CD14-positive monocyte (primary cell): Measurements from ENCODE around the gene MTHFS. TPM values are rescaled to one million over a fixed set of nuclear protein-coding genes. Genes with fewer than 3 reads are reported as not detected.
"Not testable (repeated sequence)": the region's sequence is repeated elsewhere in the genome, so short reads cannot be mapped to it uniquely, and the experiment has no call there.

Experiments
- DNase-seq, 3 donors: peaks; one replicate each; pipeline ENCODE4 v3.0.0-alpha.2; 2011 to 2022
- H2AFZ ChIP-seq: 2 replicates; pipeline ENCODE4 v1.6.0; 2012; ENCODE audit warnings: mild to moderate bottlenecking, low read depth, low read length, inconsistent platforms; ENCODE audit not compliant: insufficient read depth, poor library complexity, severe bottlenecking
- H3K27ac ChIP-seq, 2 donors: 1 replicate in 1 of 2; 2 replicates in 1 of 2; pipeline ENCODE4 v1.5.1; 2012 to 2013; ENCODE audit warnings: low read length in 2 of 2, control low read depth in 1 of 2, inconsistent platforms in 1 of 2, low read depth in 1 of 2, mild to moderate bottlenecking in 1 of 2
- H3K27me3 ChIP-seq, 2 donors: one replicate each; pipeline versions ENCODE4 v1.6.0 to v1.6.1; 2011 to 2013; ENCODE audit warnings: low read length in 2 of 2; ENCODE audit not compliant: control insufficient read depth in 2 of 2, insufficient read depth in 2 of 2
- H3K36me3 ChIP-seq, 2 donors: replicated peaks in 1 of 2; 1 replicate in 1 of 2; 2 replicates in 1 of 2; pipeline versions ENCODE4 v1.5.1 to v1.6.1; 2012 to 2013; ENCODE audit warnings: low read length in 2 of 2, control low read depth in 1 of 2, inconsistent platforms in 1 of 2, mild to moderate bottlenecking in 1 of 2; ENCODE audit not compliant: insufficient read depth in 2 of 2, control insufficient read depth in 1 of 2
- H3K4me1 ChIP-seq, 2 donors: 1 replicate in 1 of 2; 2 replicates in 1 of 2; pipeline versions ENCODE4 v1.5.1 to v1.6.1; 2012 to 2013; ENCODE audit warnings: low read length in 2 of 2, control low read depth in 1 of 2, inconsistent platforms in 1 of 2, mild to moderate bottlenecking in 1 of 2, moderate library complexity in 1 of 2; ENCODE audit not compliant: insufficient read depth in 2 of 2, control insufficient read depth in 1 of 2
- H3K4me2 ChIP-seq: replicated peaks from 2 replicates; pipeline ENCODE3; 2012; ENCODE audit warnings: low read length, moderate library complexity, mild to moderate bottlenecking; ENCODE audit not compliant: poor library complexity, severe bottlenecking; ENCODE audit errors: extremely low read depth
- H3K4me3 ChIP-seq, 3 experiments: fragments of 200-600 bp in 1 of 3; sonication (generic) in 1 of 3; replicated peaks in 1 of 3; 1 replicate in 2 of 3; 2 replicates in 1 of 3; pipeline ENCODE4 v1.5.1; 2011 to 2013; ENCODE audit warnings: low read length in 3 of 3, mild to moderate bottlenecking in 3 of 3, control low read depth in 2 of 3, low read depth in 2 of 3, inconsistent platforms in 1 of 3, moderate library complexity in 1 of 3
- H3K79me2 ChIP-seq: 2 replicates; pipeline ENCODE4 v1.6.0; 2012; ENCODE audit warnings: mild to moderate bottlenecking, control low read depth, inconsistent platforms, low read length, moderate library complexity; ENCODE audit not compliant: insufficient read depth
- H3K9ac ChIP-seq: 2 replicates; pipeline ENCODE4 v1.6.0; 2017; ENCODE audit warnings: low read length, mild to moderate bottlenecking; ENCODE audit not compliant: insufficient read depth, poor library complexity, severe bottlenecking
- H3K9me3 ChIP-seq, 2 donors: replicated peaks in 1 of 2; 1 replicate in 1 of 2; 2 replicates in 1 of 2; pipeline versions ENCODE4 v1.5.1 to v1.6.1; 2012 to 2013; ENCODE audit warnings: low read length in 2 of 2, control low read depth in 1 of 2; ENCODE audit not compliant: control insufficient read depth in 1 of 2, insufficient read depth in 1 of 2
- H4K20me1 ChIP-seq: 2 replicates; pipeline ENCODE4 v1.6.0; 2012; ENCODE audit warnings: mild to moderate bottlenecking, low read length, control low read depth, moderate library complexity; ENCODE audit not compliant: insufficient read depth
- H3K27ac Mint-ChIP-seq, 7 donors: one replicate each; pipeline ENCODE4 v1.8.0; 2020; ENCODE audit warnings: mild to moderate bottlenecking in 7 of 7, mixed read lengths in 7 of 7, moderate library complexity in 6 of 7, inconsistent platforms in 2 of 7
- H3K27me3 Mint-ChIP-seq, 3 donors: one replicate each; pipeline ENCODE4 v1.8.0; 2021 to 2022; ENCODE audit warnings: low read depth in 3 of 3, mild to moderate bottlenecking in 3 of 3, mixed read lengths in 3 of 3, moderate library complexity in 3 of 3, inconsistent platforms in 1 of 3
- H3K36me3 Mint-ChIP-seq, 2 donors: one replicate each; pipeline ENCODE4 v1.8.0; 2020; ENCODE audit warnings: mixed read lengths in 2 of 2, inconsistent platforms in 1 of 2, mild to moderate bottlenecking in 1 of 2
- H3K4me1 Mint-ChIP-seq: one replicate; pipeline ENCODE4 v1.8.0; 2020; ENCODE audit warnings: mild to moderate bottlenecking, mixed read lengths
- H3K4me3 Mint-ChIP-seq, 2 donors: one replicate each; pipeline ENCODE4 v1.8.0; 2020; ENCODE audit warnings: mild to moderate bottlenecking in 2 of 2, mixed read lengths in 2 of 2, moderate library complexity in 1 of 2
- H3K9me3 Mint-ChIP-seq, 7 donors: one replicate each; pipeline ENCODE4 v1.8.0; 2020 to 2022; ENCODE audit warnings: mixed read lengths in 7 of 7, mild to moderate bottlenecking in 6 of 7, moderate library complexity in 6 of 7, inconsistent platforms in 2 of 7
- WGBS: methylation state at CpG from one replicate; pipeline ENCODE4 v1.1.5; 2013; ENCODE audit warnings: missing lambda C conversion rate; ENCODE audit not compliant: insufficient coverage; 5-methylcytosine and 5-hydroxymethylcytosine counted together
- intact Hi-C, 2 donors: fragments of 100-400 bp; cut with micrococcal nuclease; formaldehyde crosslinking; loops; one replicate each; pipeline versions ENCODE4 v1.15.0 to v1.15.1; 2023
- polyA plus RNA-seq, 3 donors: library from polyadenylated mRNA; depleted of rRNA in 1 of 3; unstranded in 2 of 3; stranded (reverse) in 1 of 3; fragments of 300-500 nt in 2 of 3; fragments of >200 nt in 1 of 3; fragmentation: Illumina TruSeq in 2 of 3; gene quantifications; 1 replicate in 2 of 3; 2 replicates in 1 of 3; pipeline ENCODE4 v1.2.3, GENCODE V29; 2012 to 2021
- TF ChIP-seq, protein P1 (sequence below): fragments of 200-600 bp; IDR thresholded peaks from one replicate; pipeline ENCODE4 v1.8.0; 2022; ENCODE audit warnings: antibody characterized with exemption, mild to moderate bottlenecking

Gene MTHFS
- polyA plus RNA-seq, 3 donors = 44.6 to 129 (median 76.4) TPM

DNA sequence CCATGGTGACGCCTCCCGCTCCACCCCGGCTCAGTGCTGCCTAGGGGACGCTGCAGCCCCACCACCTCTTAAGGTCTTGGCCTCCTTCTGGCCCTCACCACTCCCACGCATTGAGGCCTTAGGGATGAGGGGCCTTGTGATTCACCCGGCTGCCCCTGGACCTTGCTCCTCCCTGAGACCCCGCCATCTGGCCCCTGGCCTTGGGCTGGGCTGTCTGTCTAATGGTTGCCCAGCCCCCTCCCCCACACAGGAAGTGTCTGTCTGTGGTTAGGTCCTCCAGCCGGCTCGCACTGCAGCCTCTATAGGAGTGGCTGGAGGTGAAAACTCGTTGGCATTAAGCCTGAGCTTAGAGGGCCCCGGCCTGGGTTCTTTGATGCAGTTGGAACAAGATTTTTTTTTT lies 21.5 kb upstream of the MTHFS start:
- peaks cover 55 to 91% (median 88%) of the 10 kb centered on the region in 7 donors for H3K9me3 Mint-ChIP-seq
- Histone ChIP-seq H2AFZ (no peak overlapping the region), H4K20me1 (no peaks in the 10 kb centered on the region), H3K27ac (no peak overlapping the region), H3K27me3 (no peaks in the 10 kb centered on the region), H3K4me1 (peaks cover 7 to 12% of the 10 kb centered on the region in 2 donors), H3K36me3 (peaks cover 2 to 54% of the 10 kb centered on the region in 2 donors), H3K9me3 (peaks cover 62 to 83% of the 10 kb centered on the region in 2 donors), H3K4me3 (peak overlapping the region in 1 of 3 experiments; percentile 14), H3K4me2 (no peak overlapping the region), H3K79me2 (peaks cover 33% of the 10 kb centered on the region), H3K9ac (no peak overlapping the region)
- H3K36me3 Mint-ChIP-seq = peaks cover 37 to 62% of the 10 kb centered on the region in 2 donors
- no peak overlapping the region for H3K4me3 Mint-ChIP-seq
- DNase-seq = no peak
- TF ChIP-seq, protein P1, sequence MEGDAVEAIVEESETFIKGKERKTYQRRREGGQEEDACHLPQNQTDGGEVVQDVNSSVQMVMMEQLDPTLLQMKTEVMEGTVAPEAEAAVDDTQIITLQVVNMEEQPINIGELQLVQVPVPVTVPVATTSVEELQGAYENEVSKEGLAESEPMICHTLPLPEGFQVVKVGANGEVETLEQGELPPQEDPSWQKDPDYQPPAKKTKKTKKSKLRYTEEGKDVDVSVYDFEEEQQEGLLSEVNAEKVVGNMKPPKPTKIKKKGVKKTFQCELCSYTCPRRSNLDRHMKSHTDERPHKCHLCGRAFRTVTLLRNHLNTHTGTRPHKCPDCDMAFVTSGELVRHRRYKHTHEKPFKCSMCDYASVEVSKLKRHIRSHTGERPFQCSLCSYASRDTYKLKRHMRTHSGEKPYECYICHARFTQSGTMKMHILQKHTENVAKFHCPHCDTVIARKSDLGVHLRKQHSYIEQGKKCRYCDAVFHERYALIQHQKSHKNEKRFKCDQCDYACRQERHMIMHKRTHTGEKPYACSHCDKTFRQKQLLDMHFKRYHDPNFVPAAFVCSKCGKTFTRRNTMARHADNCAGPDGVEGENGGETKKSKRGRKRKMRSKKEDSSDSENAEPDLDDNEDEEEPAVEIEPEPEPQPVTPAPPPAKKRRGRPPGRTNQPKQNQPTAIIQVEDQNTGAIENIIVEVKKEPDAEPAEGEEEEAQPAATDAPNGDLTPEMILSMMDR = no peak
- intact Hi-C loops = no loop called here
- peaks cover 6% of the 10 kb centered on the region for H3K4me1 Mint-ChIP-seq
- WGBS = 97% methylated on average over 6 of the region's 11 CpGs
- no peak overlapping the region for H3K27ac Mint-ChIP-seq
- H3K27me3 Mint-ChIP-seq = peaks cover 0 to 3% (median 1%) of the 10 kb centered on the region in 3 donors

GRCh38 chr15:79916502-79917132 lies 19.8 kb upstream of the MTHFS start:
- no peak for DNase-seq
- 83% methylated on average over 1 of the region's 3 CpGs for WGBS
- H3K9me3 Mint-ChIP-seq = peaks cover 47 to 92% (median 89%) of the 10 kb centered on the region in 7 donors
- Histone ChIP-seq H2AFZ (no peak overlapping the region), H3K36me3 (peaks cover 2 to 65% of the 10 kb centered on the region in 2 donors), H3K27me3 (no peaks in the 10 kb centered on the region), H4K20me1 (no peaks in the 10 kb centered on the region), H3K79me2 (peaks cover 16% of the 10 kb centered on the region), H3K27ac (no peak overlapping the region), H3K4me2 (no peak overlapping the region), H3K9ac (no peak overlapping the region), H3K4me1 (no peaks in the 10 kb centered on the region), H3K4me3 (peak overlapping the region in 1 of 3 experiments; percentile 4), H3K9me3 (peaks cover 71 to 98% of the 10 kb centered on the region in 2 donors)
- TF ChIP-seq, protein P1 = no peak
- intact Hi-C loops = no loop called here
- no peaks in the 10 kb centered on the region for H3K4me1 Mint-ChIP-seq
- no peak overlapping the region for H3K27ac Mint-ChIP-seq
- H3K27me3 Mint-ChIP-seq = peaks cover 0 to 1% (median 1%) of the 10 kb centered on the region in 3 donors
- peaks cover 27 to 68% of the 10 kb centered on the region in 2 donors for H3K36me3 Mint-ChIP-seq
- H3K4me3 Mint-ChIP-seq = no peak overlapping the region

- H3K4me1 ChIP-seq, H3K27me3 Mint-ChIP-seq, H3K4me3 Mint-ChIP-seq, DNase-seq, H3K27ac Mint-ChIP-seq, intact Hi-C loops, H3K4me1 Mint-ChIP-seq, H3K27ac ChIP-seq, H4K20me1 ChIP-seq, H3K4me2 ChIP-seq, H2AFZ ChIP-seq, H3K9ac ChIP-seq, H3K27me3 ChIP-seq: not testable (repeated sequence)
- H3K36me3 Mint-ChIP-seq = peaks cover 23 to 64% of the 10 kb centered on the region in 2 donors
- WGBS = no CpG with 5 or more reads among the region's 3 CpGs
- H3K9me3 Mint-ChIP-seq = peaks cover 42 to 90% (median 83%) of the 10 kb centered on the region in 7 donors
- Histone ChIP-seq H3K36me3 (peaks cover 2 to 58% of the 10 kb centered on the region in 2 donors), H3K79me2 (peaks cover 15% of the 10 kb centered on the region), H3K4me3 (peak overlapping the region in 1 of 3 experiments; percentile 31), H3K9me3 (peaks cover 70 to 92% of the 10 kb centered on the region in 2 donors)
Observed at GRCh38 chr15:79915776-79916501, 19.1 kb upstream of the MTHFS start.
